HCT116 (cell line): ENCODE measurements around the gene KIAA1549.

Experiments
- ATF3 ChIP-seq: IDR thresholded peaks from 2 replicates; pipeline ENCODE4 v1.6.1; 2012
- CEBPB ChIP-seq: IDR thresholded peaks from 2 replicates; pipeline ENCODE4 v1.6.1; 2012; ENCODE audit warnings: low read depth
- EZH2 ChIP-seq: fragments of 200-600 bp; sonication (generic); IDR thresholded peaks from 2 replicates; pipeline ENCODE4 v1.6.1; 2017; ENCODE audit warnings: antibody characterized with exemption, mixed run types
- EZH2phosphoT487 ChIP-seq: fragments of 200-600 bp; IDR thresholded peaks from 2 replicates; pipeline ENCODE4 v1.6.1; 2018; ENCODE audit warnings: antibody characterized with exemption, borderline replicate concordance
- POLR2A ChIP-seq: IDR thresholded peaks from 2 replicates; pipeline ENCODE4 v1.7.0; 2011; ENCODE audit warnings: borderline replicate concordance; ENCODE audit not compliant: insufficient read depth, insufficient read length; ENCODE audit errors: extremely low read depth
- POLR2AphosphoS5 ChIP-seq: IDR thresholded peaks from 2 replicates; pipeline ENCODE4 v1.6.1; 2011; ENCODE audit warnings: mild to moderate bottlenecking, low read depth, low read length, moderate library complexity
- RAD21 ChIP-seq: IDR thresholded peaks from 2 replicates; pipeline ENCODE4 v1.6.1; 2012; ENCODE audit warnings: low read depth, mild to moderate bottlenecking
- SIN3A ChIP-seq: IDR thresholded peaks from 2 replicates; pipeline ENCODE4 v1.6.1; 2012; ENCODE audit warnings: low read depth
- SP1 ChIP-seq: IDR thresholded peaks from 2 replicates; pipeline ENCODE4 v1.6.1; 2012; ENCODE audit warnings: low read depth
- ZNF274 ChIP-seq: fragments of 200-500 bp; sonication (Bioruptor generic); IDR thresholded peaks from 2 replicates; pipeline ENCODE4 v1.6.1; 2014; ENCODE audit warnings: mild to moderate bottlenecking, low read depth, low read length, inconsistent platforms
- TF ChIP-seq, protein P1 (sequence below), 3 experiments: fragments of 200-600 bp in 1 of 3; sonication (generic) in 1 of 3; IDR thresholded peaks in 2 of 3; conservative IDR thresholded peaks in 1 of 3; 2 replicates each; pipeline ENCODE4 v1.5.1; 2012 to 2017; ENCODE audit warnings: low read depth in 2 of 3, low read length in 2 of 3, antibody characterized with exemption in 1 of 3, borderline replicate concordance in 1 of 3, control low read depth in 1 of 3, mild to moderate bottlenecking in 1 of 3, mixed read lengths in 1 of 3, mixed run types in 1 of 3, moderate library complexity in 1 of 3; ENCODE audit not compliant: insufficient read depth in 1 of 3
- TF ChIP-seq, protein P2 (sequence below): IDR thresholded peaks from 2 replicates; pipeline ENCODE4 v1.6.1; 2011; ENCODE audit warnings: mild to moderate bottlenecking, low read length, moderate library complexity; ENCODE audit not compliant: insufficient replicate concordance; ENCODE audit errors: extremely low read depth

DNA sequence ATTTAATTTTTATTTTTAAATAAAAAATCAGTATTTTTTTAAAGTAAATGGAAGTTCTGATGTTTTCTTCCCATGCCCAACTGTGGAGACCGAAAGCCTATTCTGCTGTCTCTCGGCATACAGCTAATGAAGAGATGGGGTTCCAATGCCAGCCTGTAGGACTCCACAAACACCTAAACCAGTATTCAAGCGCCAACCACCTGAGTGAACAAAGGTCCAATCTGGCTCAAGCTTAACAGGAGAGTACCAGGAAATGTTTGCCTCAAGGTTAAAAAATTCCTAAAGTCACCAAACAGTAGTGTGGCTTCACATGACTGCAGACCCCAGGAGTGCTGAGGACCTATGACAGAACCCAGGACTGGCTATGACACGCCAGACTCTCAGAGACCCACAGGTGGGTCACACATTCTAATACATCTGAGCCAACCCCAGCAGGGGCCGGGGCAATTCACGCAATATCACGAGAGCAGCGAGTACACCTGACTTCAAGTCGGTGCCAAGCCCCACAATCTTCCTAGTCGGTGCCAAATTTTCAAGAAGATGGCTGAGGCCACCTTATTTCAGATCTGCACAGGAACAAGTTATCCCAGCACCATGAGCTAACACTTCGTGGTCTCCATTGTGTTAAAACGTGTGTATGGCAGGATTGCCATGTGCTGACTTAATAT, 31.6 kb downstream of the KIAA1549 start:
- TF ChIP-seq, protein P1, sequence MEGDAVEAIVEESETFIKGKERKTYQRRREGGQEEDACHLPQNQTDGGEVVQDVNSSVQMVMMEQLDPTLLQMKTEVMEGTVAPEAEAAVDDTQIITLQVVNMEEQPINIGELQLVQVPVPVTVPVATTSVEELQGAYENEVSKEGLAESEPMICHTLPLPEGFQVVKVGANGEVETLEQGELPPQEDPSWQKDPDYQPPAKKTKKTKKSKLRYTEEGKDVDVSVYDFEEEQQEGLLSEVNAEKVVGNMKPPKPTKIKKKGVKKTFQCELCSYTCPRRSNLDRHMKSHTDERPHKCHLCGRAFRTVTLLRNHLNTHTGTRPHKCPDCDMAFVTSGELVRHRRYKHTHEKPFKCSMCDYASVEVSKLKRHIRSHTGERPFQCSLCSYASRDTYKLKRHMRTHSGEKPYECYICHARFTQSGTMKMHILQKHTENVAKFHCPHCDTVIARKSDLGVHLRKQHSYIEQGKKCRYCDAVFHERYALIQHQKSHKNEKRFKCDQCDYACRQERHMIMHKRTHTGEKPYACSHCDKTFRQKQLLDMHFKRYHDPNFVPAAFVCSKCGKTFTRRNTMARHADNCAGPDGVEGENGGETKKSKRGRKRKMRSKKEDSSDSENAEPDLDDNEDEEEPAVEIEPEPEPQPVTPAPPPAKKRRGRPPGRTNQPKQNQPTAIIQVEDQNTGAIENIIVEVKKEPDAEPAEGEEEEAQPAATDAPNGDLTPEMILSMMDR (IDR thresholded peaks at IDR 0.05 in 2 of 3, conservative IDR thresholded peaks at IDR 0.05 in 1 of 3; ENCODE audit: borderline replicate concordance in 1 of 3, insufficient read depth in 1 of 3, low read depth in 2 of 3, low read length in 2 of 3): no peak
- TF ChIP-seq EZH2 (no peak), CEBPB (no peak), POLR2AphosphoS5 (no peak), POLR2A (no peak), ZNF274 (no peak), ATF3 (no peak), SP1 (no peak), RAD21 (no peak), SIN3A (no peak), EZH2phosphoT487 (no peak)
- TF ChIP-seq, protein P2, sequence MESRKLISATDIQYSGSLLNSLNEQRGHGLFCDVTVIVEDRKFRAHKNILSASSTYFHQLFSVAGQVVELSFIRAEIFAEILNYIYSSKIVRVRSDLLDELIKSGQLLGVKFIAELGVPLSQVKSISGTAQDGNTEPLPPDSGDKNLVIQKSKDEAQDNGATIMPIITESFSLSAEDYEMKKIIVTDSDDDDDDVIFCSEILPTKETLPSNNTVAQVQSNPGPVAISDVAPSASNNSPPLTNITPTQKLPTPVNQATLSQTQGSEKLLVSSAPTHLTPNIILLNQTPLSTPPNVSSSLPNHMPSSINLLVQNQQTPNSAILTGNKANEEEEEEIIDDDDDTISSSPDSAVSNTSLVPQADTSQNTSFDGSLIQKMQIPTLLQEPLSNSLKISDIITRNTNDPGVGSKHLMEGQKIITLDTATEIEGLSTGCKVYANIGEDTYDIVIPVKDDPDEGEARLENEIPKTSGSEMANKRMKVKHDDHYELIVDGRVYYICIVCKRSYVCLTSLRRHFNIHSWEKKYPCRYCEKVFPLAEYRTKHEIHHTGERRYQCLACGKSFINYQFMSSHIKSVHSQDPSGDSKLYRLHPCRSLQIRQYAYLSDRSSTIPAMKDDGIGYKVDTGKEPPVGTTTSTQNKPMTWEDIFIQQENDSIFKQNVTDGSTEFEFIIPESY: no peak
